Aorta (tissue), 5 donors: ENCODE data around the gene SPATS1. TPM values are rescaled to one million over a fixed set of nuclear protein-coding genes. Genes with fewer than 3 reads are reported as not detected.
"Not testable (repeated sequence)": the region's sequence is repeated elsewhere in the genome, so short reads cannot be mapped to it uniquely, and the experiment has no call there.

ENCODE experiments used
- ATAC-seq: fragments of 200-7000 bp; cut with Tn5 transposase; one replicate; pipeline ENCODE4 v1.9.1; 2022; ENCODE audit warnings: moderate library complexity; ENCODE audit not compliant: low FRiP score
- DNase-seq, 2 donors: peaks; one replicate each; pipeline ENCODE4 v3.0.0-alpha.2; 2020
- H3K27ac ChIP-seq, 2 donors: one replicate each; pipeline ENCODE4 v1.5.1; 2013; ENCODE audit warnings: low read length in 2 of 2, mild to moderate bottlenecking in 2 of 2, moderate library complexity in 2 of 2, control low read depth in 1 of 2, inconsistent platforms in 1 of 2, low read depth in 1 of 2
- H3K27me3 ChIP-seq, 2 donors: one replicate each; pipeline ENCODE4 v1.6.1; 2013; ENCODE audit warnings: control low read depth in 1 of 2, low read length in 1 of 2, mild to moderate bottlenecking in 1 of 2, moderate library complexity in 1 of 2; ENCODE audit not compliant: insufficient read depth in 2 of 2, control insufficient read depth in 1 of 2
- H3K36me3 ChIP-seq, 2 donors: one replicate each; pipeline ENCODE4 v1.6.1; 2013; ENCODE audit warnings: control low read depth in 1 of 2, low read length in 1 of 2, mild to moderate bottlenecking in 1 of 2; ENCODE audit not compliant: insufficient read depth in 2 of 2, control insufficient read depth in 1 of 2
- H3K4me1 ChIP-seq, 2 donors: one replicate each; pipeline ENCODE4 v1.6.1; 2013; ENCODE audit warnings: low read length in 2 of 2, control low read depth in 1 of 2, mild to moderate bottlenecking in 1 of 2, moderate library complexity in 1 of 2; ENCODE audit not compliant: insufficient read depth in 2 of 2, control insufficient read depth in 1 of 2
- H3K4me3 ChIP-seq, 2 donors: one replicate each; pipeline ENCODE4 v1.5.1; 2013; ENCODE audit warnings: low read length in 2 of 2, control low read depth in 1 of 2, mild to moderate bottlenecking in 1 of 2
- H3K9me3 ChIP-seq: one replicate; pipeline ENCODE4 v1.6.1; 2013; ENCODE audit warnings: mild to moderate bottlenecking, low read length; ENCODE audit not compliant: control insufficient read depth
- WGBS, 2 donors: extraction: QIAGEN DNeasy Blood & Tissue Kit; methylation state at CpG; one replicate each; pipeline ENCODE4 v1.1.7; 2013; 5-methylcytosine and 5-hydroxymethylcytosine counted together
- intact Hi-C, 2 donors: fragments of 100-400 bp; cut with DNase I; formaldehyde crosslinking; loops; one replicate each; pipeline versions ENCODE4 v1.14.2 to v1.15.0; 2022
- polyA plus RNA-seq, 2 donors: library from polyadenylated mRNA; stranded (reverse); fragments of 200-250 nt; gene quantifications; one replicate each; pipeline ENCODE4 v1.2.3, GENCODE V29; 2013
- total RNA-seq, 2 donors: library from RNA; stranded (reverse); fragmentation: NEBNext Ultra II Directional; extraction: Animal tissue kit (Norgen Biotek cat#: 25700); gene quantifications; one replicate each; pipeline ENCODE4 v1.2.1, GENCODE V29; 2021
- donor health status: healthy with polysubstance abuse.
- donor health status: Bipolar disorder and iron deficiency.
- donor health status: DM: no; HTN: no; CAD: no.
- donor health status: DM: no; HTN: no; CAD: no.
- donor health status: DM: yes; HTN: yes; CAD: no.

The SPATS1 gene
- total and polyA plus RNA-seq, 4 donors: not detected

GRCh38 chr6:44316481-44316880 is 26.0 kb upstream of the SPATS1 start:
- DNase-seq (no peak), ATAC-seq (no peak)
- Histone ChIP-seq H3K4me1 (no peaks in the 10 kb centered on the region), H3K36me3 (no peaks in the 10 kb centered on the region), H3K9me3 (peaks cover 2% of the 10 kb centered on the region), H3K4me3 (no peak overlapping the region), H3K27ac (no peak overlapping the region), H3K27me3 (peaks cover 0 to 4% of the 10 kb centered on the region in 2 donors)
- intact Hi-C loops: no loop called here
- 74 to 79% methylated on average over 8 to 12 of the region's 12 CpGs for WGBS, 2 donors

GRCh38 chr6:44317136-44317631 is 25.3 kb upstream of the SPATS1 start:
- H3K36me3 ChIP-seq, ATAC-seq, H3K4me1 ChIP-seq, H3K4me3 ChIP-seq, H3K27me3 ChIP-seq, H3K27ac ChIP-seq, intact Hi-C loops, H3K9me3 ChIP-seq, DNase-seq: not testable (repeated sequence)
- 72 to 75% methylated on average over 9 of the region's 9 CpGs for WGBS, 2 donors

GRCh38 chr6:44321210-44321609 is 21.2 kb upstream of the SPATS1 start:
- intact Hi-C loops: no loop called here
- no peak for ATAC-seq
- no peak for DNase-seq

GRCh38 chr6:44327096-44327495 is 15.4 kb upstream of the SPATS1 start:
- Histone ChIP-seq H3K27ac (no peak overlapping the region), H3K27me3 (no peaks in the 10 kb centered on the region), H3K4me3 (no peak overlapping the region), H3K4me1 (no peaks in the 10 kb centered on the region), H3K36me3 (no peaks in the 10 kb centered on the region), H3K9me3 (no peaks in the 10 kb centered on the region)
- intact Hi-C loops: no loop called here
- DNase-seq: no peak
- no peak for ATAC-seq

More at GRCh38 chr6:44321210-44321609, 21.2 kb upstream of the SPATS1 start:
- Histone ChIP-seq H3K4me1 (no peaks in the 10 kb centered on the region), H3K4me3 (no peak overlapping the region), H3K27ac (no peak overlapping the region), H3K9me3 (peaks cover 2% of the 10 kb centered on the region), H3K36me3 (no peaks in the 10 kb centered on the region), H3K27me3 (peaks cover 0 to 4% of the 10 kb centered on the region in 2 donors)
- WGBS, 2 donors: 84 to 86% methylated on average over 3 of the region's 3 CpGs

GRCh38 chr6:44327760-44328159 is 14.7 kb upstream of the SPATS1 start:
- no peak for DNase-seq

GRCh38 chr6:44328203-44328602 is 14.2 kb upstream of the SPATS1 start:
- DNase-seq, ATAC-seq, H3K36me3 ChIP-seq, H3K27me3 ChIP-seq, H3K27ac ChIP-seq, H3K4me1 ChIP-seq, H3K9me3 ChIP-seq, H3K4me3 ChIP-seq, intact Hi-C loops: not testable (repeated sequence)
- WGBS, 2 donors: 32 to 38% methylated on average over 6 to 7 of the region's 9 CpGs

More at GRCh38 chr6:44327760-44328159, 14.7 kb upstream of the SPATS1 start:
- Histone ChIP-seq H3K4me1 (no peaks in the 10 kb centered on the region), H3K27me3 (no peaks in the 10 kb centered on the region), H3K36me3 (no peaks in the 10 kb centered on the region), H3K4me3 (no peak overlapping the region), H3K9me3 (no peaks in the 10 kb centered on the region), H3K27ac (no peak overlapping the region)
- no peak for ATAC-seq
- WGBS, 2 donors: 55 to 68% methylated on average over 2 of the region's 2 CpGs
- intact Hi-C loops: no loop called here

GRCh38 chr6:44329858-44330257 is 12.6 kb upstream of the SPATS1 start:
- H3K36me3 ChIP-seq: no peaks in the 10 kb centered on the region
- DNase-seq: no peak
- H3K9me3 ChIP-seq: no peaks in the 10 kb centered on the region
- no peak for ATAC-seq
- intact Hi-C loops: loop anchor here (10.0 kb wide), 2 partner anchors 155 to 175 kb away; partner anchors contain the start of gene CAPN11 (in 1 of the 2)
- no peaks in the 10 kb centered on the region for H3K27me3 ChIP-seq
- no peak overlapping the region for H3K27ac ChIP-seq
- H3K4me3 ChIP-seq: no peak overlapping the region
- H3K4me1 ChIP-seq: no peaks in the 10 kb centered on the region
- WGBS, 2 donors: 58 to 60% methylated on average over 5 of the region's 5 CpGs

GRCh38 chr6:44332585-44332984 is 9.9 kb upstream of the SPATS1 start:
- DNase-seq (no peak), ATAC-seq (no peak)
- 49 to 51% methylated on average over 7 of the region's 7 CpGs for WGBS, 2 donors
- H3K27me3 ChIP-seq: no peaks in the 10 kb centered on the region
- H3K36me3 ChIP-seq: no peaks in the 10 kb centered on the region
- no peak overlapping the region for H3K27ac ChIP-seq
- no peaks in the 10 kb centered on the region for H3K4me1 ChIP-seq
- no peaks in the 10 kb centered on the region for H3K9me3 ChIP-seq
- intact Hi-C loops: loop anchor here (10.0 kb wide), 2 partner anchors 158 to 178 kb away; partner anchors contain the start of gene CAPN11 (in 1 of the 2)
- H3K4me3 ChIP-seq: no peak overlapping the region

- Histone ChIP-seq H3K36me3 (no peaks in the 10 kb centered on the region), H3K4me3 (no peak overlapping the region), H3K27me3 (no peaks in the 10 kb centered on the region), H3K9me3 (no peaks in the 10 kb centered on the region), H3K27ac (no peak overlapping the region), H3K4me1 (no peaks in the 10 kb centered on the region)
- no peak for DNase-seq
- WGBS, 2 donors: 81 to 82% methylated on average over 11 of the region's 11 CpGs
- intact Hi-C loops: loop anchor here (10.0 kb wide), 2 partner anchors 159 to 179 kb away; partner anchors contain the start of gene CAPN11 (in 1 of the 2)
- no peak for ATAC-seq
Measured at GRCh38 chr6:44333273-44333919, 9.1 kb upstream of the SPATS1 start.
